ENCODE measurements around the gene CXCL14. TPM values are rescaled to one million over a fixed set of nuclear protein-coding genes. Genes with fewer than 3 reads are reported as not detected.

The CXCL14 gene
- total RNA-seq, 2 donors from 2014 or later = 2.2 to 2.4 TPM

DNA sequence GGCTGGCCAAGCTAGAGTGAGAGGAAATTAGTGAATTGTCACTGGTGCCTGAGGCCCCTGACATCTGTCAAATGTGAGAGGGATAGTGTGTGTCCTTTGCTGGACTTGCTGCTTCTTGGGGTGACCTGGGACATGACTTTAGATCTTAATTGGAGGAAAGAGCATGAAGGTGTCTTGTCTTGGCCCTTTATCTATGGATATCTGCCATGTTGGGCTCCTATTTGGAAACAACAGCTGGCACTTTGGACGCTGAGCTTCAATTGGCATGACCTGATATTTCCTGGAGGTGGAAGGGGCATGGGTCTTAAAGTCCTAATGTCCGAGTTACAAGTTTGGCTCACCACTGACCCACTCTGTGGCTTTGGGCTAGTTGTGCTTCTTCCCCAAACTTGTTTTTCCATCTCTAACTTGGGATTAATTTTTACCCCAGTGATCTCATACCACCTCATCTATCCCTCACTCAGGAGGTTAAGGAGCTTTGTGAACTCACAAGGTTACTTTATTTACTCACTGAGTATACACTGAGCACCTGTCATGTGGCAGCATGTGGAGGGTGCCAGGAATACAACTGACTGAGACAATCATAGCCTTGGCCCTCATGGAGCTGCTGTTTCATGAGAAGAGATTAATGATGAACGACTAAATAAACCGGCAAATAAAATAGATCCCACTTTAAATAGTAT, 30.1 kb upstream of the CXCL14 start:
- TF ChIP-seq, protein P1, sequence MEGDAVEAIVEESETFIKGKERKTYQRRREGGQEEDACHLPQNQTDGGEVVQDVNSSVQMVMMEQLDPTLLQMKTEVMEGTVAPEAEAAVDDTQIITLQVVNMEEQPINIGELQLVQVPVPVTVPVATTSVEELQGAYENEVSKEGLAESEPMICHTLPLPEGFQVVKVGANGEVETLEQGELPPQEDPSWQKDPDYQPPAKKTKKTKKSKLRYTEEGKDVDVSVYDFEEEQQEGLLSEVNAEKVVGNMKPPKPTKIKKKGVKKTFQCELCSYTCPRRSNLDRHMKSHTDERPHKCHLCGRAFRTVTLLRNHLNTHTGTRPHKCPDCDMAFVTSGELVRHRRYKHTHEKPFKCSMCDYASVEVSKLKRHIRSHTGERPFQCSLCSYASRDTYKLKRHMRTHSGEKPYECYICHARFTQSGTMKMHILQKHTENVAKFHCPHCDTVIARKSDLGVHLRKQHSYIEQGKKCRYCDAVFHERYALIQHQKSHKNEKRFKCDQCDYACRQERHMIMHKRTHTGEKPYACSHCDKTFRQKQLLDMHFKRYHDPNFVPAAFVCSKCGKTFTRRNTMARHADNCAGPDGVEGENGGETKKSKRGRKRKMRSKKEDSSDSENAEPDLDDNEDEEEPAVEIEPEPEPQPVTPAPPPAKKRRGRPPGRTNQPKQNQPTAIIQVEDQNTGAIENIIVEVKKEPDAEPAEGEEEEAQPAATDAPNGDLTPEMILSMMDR (IDR thresholded peaks at IDR 0.05) = no peak
- no peak for TF ChIP-seq POLR2A (IDR thresholded peaks at IDR 0.05)
- no peak for TF ChIP-seq POLR2AphosphoS5 (IDR thresholded peaks at IDR 0.05)
- no peak for DNase-seq (ENCODE audit: low spot score)
- no peak overlapping the region for H3K27ac ChIP-seq
- WGBS = 61% methylated on average over 4 of the region's 4 CpGs
- H3K9me3 ChIP-seq = no peaks in the 10 kb centered on the region
- H3K4me1 ChIP-seq (replicated peaks) = no peaks in the 10 kb centered on the region
- intact Hi-C loops (cut with DNase I) = no loop called here
- no peaks in the 10 kb centered on the region for H3K27me3 ChIP-seq (replicated peaks; ENCODE audit: insufficient read depth)
- no peaks in the 10 kb centered on the region for H3K36me3 ChIP-seq
- H3K4me3 ChIP-seq = no peak overlapping the region

- DNase-seq (ENCODE audit: low spot score) = no peak
- Histone ChIP-seq H3K27me3 (replicated peaks; ENCODE audit: insufficient read depth) (no peaks in the 10 kb centered on the region), H3K27ac (no peak overlapping the region), H3K4me1 (replicated peaks) (no peaks in the 10 kb centered on the region), H3K36me3 (no peaks in the 10 kb centered on the region), H3K9me3 (no peaks in the 10 kb centered on the region), H3K4me3 (no peak overlapping the region)
- TF ChIP-seq POLR2AphosphoS5 (IDR thresholded peaks at IDR 0.05) (no peak), POLR2A (IDR thresholded peaks at IDR 0.05) (no peak)
- TF ChIP-seq, protein P1 (IDR thresholded peaks at IDR 0.05) = no peak
- 45% methylated on average over 4 of the region's 4 CpGs for WGBS
- intact Hi-C loops (cut with DNase I) = no loop called here
These were observed 29.6 kb upstream of the CXCL14 start for GRCh38 chr5:135608361-135608760.

- Histone ChIP-seq H3K27me3 (replicated peaks; ENCODE audit: insufficient read depth) (no peaks in the 10 kb centered on the region), H3K36me3 (no peaks in the 10 kb centered on the region), H3K4me1 (replicated peaks) (no peaks in the 10 kb centered on the region), H3K9me3 (no peaks in the 10 kb centered on the region), H3K4me3 (no peak overlapping the region), H3K27ac (no peak overlapping the region)
- DNase-seq (ENCODE audit: low spot score) = no peak
- intact Hi-C loops (cut with DNase I) = no loop called here
- WGBS = 45% methylated on average over 2 of the region's 2 CpGs
- TF ChIP-seq, protein P1 (IDR thresholded peaks at IDR 0.05) = no peak
- TF ChIP-seq POLR2AphosphoS5 (IDR thresholded peaks at IDR 0.05) (no peak), POLR2A (IDR thresholded peaks at IDR 0.05) (no peak)
These were observed 27.6 kb upstream of the CXCL14 start for GRCh38 chr5:135606431-135606830.

DNA sequence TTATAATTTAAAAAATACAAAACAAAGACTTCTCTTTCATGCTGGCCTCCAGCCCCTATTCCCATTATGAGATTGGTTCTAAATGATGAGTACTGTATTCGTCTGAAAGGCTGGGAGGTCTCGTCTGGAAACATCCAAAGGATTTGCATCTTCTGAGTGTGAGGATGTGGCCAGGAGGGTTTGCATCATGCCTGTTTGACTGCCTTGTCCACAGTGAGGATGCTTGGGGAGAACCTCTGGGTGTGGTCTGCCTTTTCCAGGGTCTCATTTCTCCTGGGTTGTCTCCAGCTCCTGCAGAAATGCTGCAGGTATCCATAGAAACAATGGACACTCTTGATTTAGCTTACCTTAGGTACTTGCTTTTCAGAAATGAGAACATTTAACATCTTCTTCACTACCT, 26.4 kb upstream of the CXCL14 start:
- Histone ChIP-seq H3K4me1 (replicated peaks) (no peaks in the 10 kb centered on the region), H3K27me3 (replicated peaks; ENCODE audit: insufficient read depth) (no peaks in the 10 kb centered on the region), H3K36me3 (no peaks in the 10 kb centered on the region), H3K4me3 (no peak overlapping the region), H3K9me3 (no peaks in the 10 kb centered on the region), H3K27ac (no peak overlapping the region)
- no peak for DNase-seq (ENCODE audit: low spot score)
- TF ChIP-seq, protein P1 (IDR thresholded peaks at IDR 0.05) = no peak
- TF ChIP-seq POLR2AphosphoS5 (IDR thresholded peaks at IDR 0.05) (no peak), POLR2A (IDR thresholded peaks at IDR 0.05) (no peak)
- 100% methylated on average over 2 of the region's 2 CpGs for WGBS
- intact Hi-C loops (cut with DNase I) = no loop called here

DNA sequence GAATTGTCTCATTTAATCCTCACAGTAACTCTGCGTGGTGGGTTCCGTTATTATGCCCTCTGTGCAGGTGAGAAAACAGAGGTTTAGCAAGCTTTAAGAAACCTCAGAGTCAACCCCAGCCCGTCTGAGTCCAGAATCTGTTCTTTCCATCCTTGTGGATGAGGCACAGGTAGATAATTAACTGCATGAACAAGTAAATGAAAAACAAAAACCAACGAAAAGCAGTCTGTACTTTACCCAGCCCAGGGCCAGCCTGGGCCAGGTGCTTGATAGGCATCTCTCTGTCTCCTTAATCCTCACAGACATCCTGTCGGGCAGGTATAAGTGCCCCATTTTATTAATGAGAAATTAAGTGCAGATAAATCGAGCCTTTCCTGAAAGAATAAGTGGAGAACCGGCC, 25.3 kb upstream of the CXCL14 start:
- Histone ChIP-seq H3K4me1 (replicated peaks) (no peaks in the 10 kb centered on the region), H3K27me3 (replicated peaks; ENCODE audit: insufficient read depth) (no peaks in the 10 kb centered on the region), H3K4me3 (no peak overlapping the region), H3K36me3 (no peaks in the 10 kb centered on the region), H3K27ac (no peak overlapping the region), H3K9me3 (no peaks in the 10 kb centered on the region)
- WGBS = 71% methylated on average over 7 of the region's 7 CpGs
- TF ChIP-seq, protein P1 (IDR thresholded peaks at IDR 0.05) = no peak
- TF ChIP-seq POLR2AphosphoS5 (IDR thresholded peaks at IDR 0.05) (no peak), POLR2A (IDR thresholded peaks at IDR 0.05) (no peak)
- DNase-seq (ENCODE audit: low spot score) = no peak
- intact Hi-C loops (cut with DNase I) = no loop called here
